GM23338 (cell line): ENCODE data around the gene FRAS1. TPM values are rescaled to one million over a fixed set of nuclear protein-coding genes. Genes with fewer than 3 reads are reported as not detected.

Experiments
- ATAC-seq: fragments of 200-7000 bp; cut with Tn5 transposase; 3 replicates; pipeline ENCODE4 v1.9.1; 2020
- DNase-seq: peaks from one replicate; pipeline ENCODE4 v3.0.0-alpha.2; 2015; ENCODE audit warnings: low spot score
- H2AFZ ChIP-seq: fragments of 200-600 bp; sonication (generic); 2 replicates; pipeline ENCODE4 v1.8.0; 2016; ENCODE audit warnings: antibody characterized with exemption, mild to moderate bottlenecking, moderate library complexity
- H3F3A ChIP-seq: fragments of 200-600 bp; sonication (generic); replicated peaks from 2 replicates; pipeline ENCODE4 v1.8.0; 2017; ENCODE audit warnings: antibody characterized with exemption, mixed run types, low read depth
- H3K27ac ChIP-seq: fragments of 200-600 bp; sonication (generic); 2 replicates; pipeline ENCODE4 v1.6.1; 2016; ENCODE audit warnings: low read depth
- H3K27me3 ChIP-seq: fragments of 200-600 bp; sonication (generic); 2 replicates; pipeline ENCODE4 v1.8.0; 2016; ENCODE audit warnings: mild to moderate bottlenecking, mixed run types, moderate library complexity; ENCODE audit not compliant: insufficient read depth
- H3K36me3 ChIP-seq: fragments of 200-600 bp; sonication (generic); 2 replicates; pipeline ENCODE4 v1.8.0; 2016; ENCODE audit warnings: mild to moderate bottlenecking; ENCODE audit not compliant: insufficient read depth
- H3K4me1 ChIP-seq: fragments of 200-600 bp; sonication (generic); 2 replicates; pipeline ENCODE4 v1.8.0; 2016; ENCODE audit warnings: mild to moderate bottlenecking, moderate library complexity; ENCODE audit not compliant: insufficient read depth
- H3K4me2 ChIP-seq: fragments of 200-600 bp; sonication (generic); 2 replicates; pipeline ENCODE4 v1.7.1; 2017; ENCODE audit warnings: mixed run types
- H3K4me3 ChIP-seq: fragments of 200-600 bp; sonication (generic); 2 replicates; pipeline ENCODE4 v1.6.1; 2016; ENCODE audit warnings: mixed run types
- H3K79me2 ChIP-seq: fragments of 200-600 bp; sonication (generic); replicated peaks from 2 replicates; pipeline ENCODE4 v1.8.0; 2017; ENCODE audit warnings: mild to moderate bottlenecking; ENCODE audit not compliant: insufficient read depth
- H3K9me2 ChIP-seq: fragments of 200-600 bp; sonication (generic); 2 replicates; pipeline ENCODE4 v1.8.0; 2017; ENCODE audit not compliant: insufficient read depth
- H4K20me1 ChIP-seq: fragments of 200-600 bp; sonication (generic); replicated peaks from 2 replicates; pipeline ENCODE4 v1.8.0; 2017; ENCODE audit warnings: mild to moderate bottlenecking; ENCODE audit not compliant: insufficient read depth
- H3K27ac Mint-ChIP-seq: 2 replicates; pipeline ENCODE4 v1.8.0; 2020; ENCODE audit warnings: inconsistent platforms, mild to moderate bottlenecking, moderate library complexity, mixed read lengths
- H3K27me3 Mint-ChIP-seq: 3 replicates; pipeline ENCODE4 v1.8.0; 2022; ENCODE audit warnings: low read depth, mild to moderate bottlenecking, moderate library complexity, mixed read lengths, inconsistent platforms; ENCODE audit not compliant: insufficient read depth, poor library complexity
- H3K36me3 Mint-ChIP-seq: 3 replicates; pipeline ENCODE4 v1.8.0; 2021; ENCODE audit warnings: low read depth, mild to moderate bottlenecking, inconsistent platforms, moderate library complexity, mixed read lengths
- H3K4me1 Mint-ChIP-seq: 3 replicates; pipeline ENCODE4 v1.8.0; 2020; ENCODE audit warnings: mild to moderate bottlenecking, inconsistent platforms, mixed read lengths
- H3K4me3 Mint-ChIP-seq: 3 replicates; pipeline ENCODE4 v1.8.0; 2021; ENCODE audit warnings: moderate library complexity, mild to moderate bottlenecking, inconsistent platforms, mixed read lengths
- H3K9me3 Mint-ChIP-seq: 3 replicates; pipeline ENCODE4 v1.8.0; 2020; ENCODE audit warnings: moderate library complexity, mild to moderate bottlenecking, inconsistent platforms, mixed read lengths
- CREB1 ChIP-seq: fragments of 250-450 bp; sonication (Bioruptor Pico); IDR thresholded peaks from 2 replicates; pipeline ENCODE4 v1.5.0; 2020; ENCODE audit warnings: low read depth, mild to moderate bottlenecking, moderate library complexity
- ETS1 ChIP-seq: IDR thresholded peaks from 2 replicates; pipeline ENCODE4 v1.6.1; 2016; ENCODE audit warnings: antibody characterized with exemption
- EZH2 ChIP-seq: fragments of 200-600 bp; sonication (generic); IDR thresholded peaks from one replicate; pipeline ENCODE4 v1.8.0; 2017; ENCODE audit warnings: antibody characterized with exemption, mild to moderate bottlenecking, low read depth; ENCODE audit not compliant: unreplicated experiment
- EZH2phosphoT487 ChIP-seq: fragments of 200-600 bp; sonication (generic); IDR thresholded peaks from one replicate; pipeline ENCODE4 v1.8.1; 2018; ENCODE audit warnings: antibody characterized with exemption; ENCODE audit not compliant: unreplicated experiment
- POLR2AphosphoS5 ChIP-seq: IDR thresholded peaks from 2 replicates; pipeline ENCODE4 v1.6.1; 2016; ENCODE audit warnings: antibody characterized with exemption, low read depth
- STAT1 ChIP-seq: IDR thresholded peaks from one replicate; pipeline ENCODE4 v1.6.1; 2016; ENCODE audit warnings: antibody characterized with exemption; ENCODE audit not compliant: unreplicated experiment
- ZNF331 ChIP-seq: fragments of 250-450 bp; sonication (Bioruptor Pico); IDR thresholded peaks from 2 replicates; pipeline ENCODE4 v1.5.0; 2020; ENCODE audit warnings: low read depth, mild to moderate bottlenecking, moderate library complexity
- ZNF462 ChIP-seq: fragments of 250-450 bp; sonication (Bioruptor Pico); IDR thresholded peaks from 2 replicates; pipeline ENCODE4 v1.5.0; 2020; ENCODE audit warnings: mild to moderate bottlenecking, moderate library complexity
- polyA plus RNA-seq: library from polyadenylated mRNA; unstranded; fragments of >200 nt; fragmentation: Nextera tagmentation; extraction: Ambion mirVana; gene quantifications from 2 replicates; pipeline ENCODE4 v1.2.1, GENCODE V29; 2016
- total RNA-seq: library from RNA; depleted of rRNA; stranded (reverse); fragments of >200 nt; shearing (Covaris generic); gene quantifications from 2 replicates; pipeline ENCODE4 v1.2.3, GENCODE V29; 2014

The FRAS1 gene
- total and polyA plus RNA-seq, 2 experiments from 2014 or later, result 12.4 to 108 TPM

GRCh38 chr4:78074759-78075158 is 17.6 kb downstream of the FRAS1 start:
- DNase-seq (no peak), ATAC-seq (peak; percentile 69)
- Histone ChIP-seq H3K4me3 (no peak overlapping the region), H3K4me1 (peaks cover 39% of the 10 kb centered on the region), H3K79me2 (peaks cover 85% of the 10 kb centered on the region), H3K27ac (peak overlapping the region; percentile 18; the same call in 1 of the 2 replicates), H3K27me3 (no peaks in the 10 kb centered on the region), H4K20me1 (0 out of 2 replicates have a peak, but pooled peaks cover 4% of the 10 kb centered on the region), H3K36me3 (no peaks in the 10 kb centered on the region), H2AFZ (no peak overlapping the region), H3K4me2 (no peak overlapping the region), H3K9me2 (no peaks in the 10 kb centered on the region), H3F3A (no peaks in the 10 kb centered on the region)
- TF ChIP-seq POLR2AphosphoS5 (no peak), CREB1 (no peak), ETS1 (no peak), EZH2 (no peak), EZH2phosphoT487 (no peak), ZNF462 (CRISPR knock-in tag) (no peak), ZNF331 (CRISPR knock-in tag) (no peak), STAT1 (no peak)
- H3K4me3 Mint-ChIP-seq, result no peak overlapping the region
- H3K9me3 Mint-ChIP-seq, result no peaks in the 10 kb centered on the region
- H3K27me3 Mint-ChIP-seq, result no peaks in the 10 kb centered on the region
- no peak overlapping the region for H3K27ac Mint-ChIP-seq
- H3K36me3 Mint-ChIP-seq, result peaks cover 12% of the 10 kb centered on the region; the same call in 2 of the 3 replicates
- H3K4me1 Mint-ChIP-seq, result peaks cover 46% of the 10 kb centered on the region
